HG02884 (cell line): ENCODE results near the gene DOCK3.
"Not testable (repeated sequence)": the region's sequence is repeated elsewhere in the genome, so short reads cannot be mapped to it uniquely, and the experiment has no call there.

ENCODE experiments used
- ATAC-seq: cut with Tn5 transposase; IDR thresholded peaks from one replicate; pipeline ENCODE4 v1.9.1; 2021; ENCODE audit warnings: mild to moderate bottlenecking, moderate library complexity; ENCODE audit not compliant: unreplicated experiment

DOCK3 gene

GRCh38 chr3:50676031-50676705 lies 1.4 kb downstream of the DOCK3 start:
- no peak for ATAC-seq

GRCh38 chr3:50687127-50687751 lies 12.5 kb downstream of the DOCK3 start:
- ATAC-seq = no peak

GRCh38 chr3:50687916-50688315 lies 13.2 kb downstream of the DOCK3 start:
- ATAC-seq = no peak

- not testable (repeated sequence) for ATAC-seq
These were observed 13.9 kb downstream of the DOCK3 start for GRCh38 chr3:50688602-50689001.

GRCh38 chr3:50689558-50689957 lies 14.8 kb downstream of the DOCK3 start:
- no peak for ATAC-seq

GRCh38 chr3:50695031-50695430 lies 20.3 kb downstream of the DOCK3 start:
- no peak for ATAC-seq

GRCh38 chr3:50696276-50696675 lies 21.5 kb downstream of the DOCK3 start:
- ATAC-seq = no peak

GRCh38 chr3:50698269-50698668 lies 23.5 kb downstream of the DOCK3 start:
- ATAC-seq = no peak

GRCh38 chr3:50708620-50709019 lies 33.9 kb downstream of the DOCK3 start:
- ATAC-seq = no peak

- ATAC-seq = no peak
These were observed 40.2 kb downstream of the DOCK3 start for GRCh38 chr3:50714946-50715345.

GRCh38 chr3:50724831-50725230 lies 50.1 kb downstream of the DOCK3 start:
- no peak for ATAC-seq

GRCh38 chr3:50734985-50735384 lies 60.3 kb downstream of the DOCK3 start:
- no peak for ATAC-seq

GRCh38 chr3:50737193-50737905 lies 62.6 kb downstream of the DOCK3 start:
- ATAC-seq = no peak

GRCh38 chr3:50737906-50738598 lies 63.3 kb downstream of the DOCK3 start:
- no peak for ATAC-seq

GRCh38 chr3:50743643-50744042 lies 68.9 kb downstream of the DOCK3 start:
- no peak for ATAC-seq

GRCh38 chr3:50749822-50750221 lies 75.1 kb downstream of the DOCK3 start:
- no peak for ATAC-seq

GRCh38 chr3:50759015-50759414 lies 84.3 kb downstream of the DOCK3 start:
- no peak for ATAC-seq

- no peak for ATAC-seq
These were observed 103.0 kb downstream of the DOCK3 start for GRCh38 chr3:50777680-50778079.

GRCh38 chr3:50781766-50782165 lies 107.0 kb downstream of the DOCK3 start:
- not testable (repeated sequence) for ATAC-seq

- no peak for ATAC-seq
These were observed 111.9 kb downstream of the DOCK3 start for GRCh38 chr3:50786631-50787030.

GRCh38 chr3:50790894-50791293 lies 116.2 kb downstream of the DOCK3 start:
- not testable (repeated sequence) for ATAC-seq
